Thyroid gland (tissue), 4 donors: ENCODE data around the gene SLC8A1.

Source experiments
- POLR2A ChIP-seq, 2 donors: fragments of 450-650 bp; IDR thresholded peaks; one replicate each; pipeline ENCODE4 v1.6.1; 2017; ENCODE audit warnings: antibody characterized with exemption in 2 of 2, mild to moderate bottlenecking in 2 of 2, moderate library complexity in 1 of 2
- TF ChIP-seq, protein P1 (sequence below), 6 experiments: fragments of 200-600 bp in 3 of 6; fragments of 450-650 bp in 3 of 6; sonication (generic) in 3 of 6; IDR thresholded peaks; one replicate each; pipeline ENCODE4 v1.5.1; 2016 to 2019; ENCODE audit warnings: antibody characterized with exemption in 6 of 6, mild to moderate bottlenecking in 2 of 6, inconsistent platforms in 1 of 6, moderate library complexity in 1 of 6

- TF ChIP-seq, protein P1, sequence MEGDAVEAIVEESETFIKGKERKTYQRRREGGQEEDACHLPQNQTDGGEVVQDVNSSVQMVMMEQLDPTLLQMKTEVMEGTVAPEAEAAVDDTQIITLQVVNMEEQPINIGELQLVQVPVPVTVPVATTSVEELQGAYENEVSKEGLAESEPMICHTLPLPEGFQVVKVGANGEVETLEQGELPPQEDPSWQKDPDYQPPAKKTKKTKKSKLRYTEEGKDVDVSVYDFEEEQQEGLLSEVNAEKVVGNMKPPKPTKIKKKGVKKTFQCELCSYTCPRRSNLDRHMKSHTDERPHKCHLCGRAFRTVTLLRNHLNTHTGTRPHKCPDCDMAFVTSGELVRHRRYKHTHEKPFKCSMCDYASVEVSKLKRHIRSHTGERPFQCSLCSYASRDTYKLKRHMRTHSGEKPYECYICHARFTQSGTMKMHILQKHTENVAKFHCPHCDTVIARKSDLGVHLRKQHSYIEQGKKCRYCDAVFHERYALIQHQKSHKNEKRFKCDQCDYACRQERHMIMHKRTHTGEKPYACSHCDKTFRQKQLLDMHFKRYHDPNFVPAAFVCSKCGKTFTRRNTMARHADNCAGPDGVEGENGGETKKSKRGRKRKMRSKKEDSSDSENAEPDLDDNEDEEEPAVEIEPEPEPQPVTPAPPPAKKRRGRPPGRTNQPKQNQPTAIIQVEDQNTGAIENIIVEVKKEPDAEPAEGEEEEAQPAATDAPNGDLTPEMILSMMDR (IDR thresholded peaks at IDR 0.05), result no peak
- TF ChIP-seq POLR2A (IDR thresholded peaks at IDR 0.05), result no peak
Observed at GRCh38 chr2:40483549-40484243, 31.8 kb upstream of the SLC8A1 start.
